ENCODE measurements around the gene TRIM54. TPM values are rescaled to one million over a fixed set of nuclear protein-coding genes. Genes with fewer than 3 reads are reported as not detected.

The TRIM54 gene
- total RNA-seq, 1 experiment from 2014 or later, result 0.51 TPM

GRCh38 chr2:27251766-27252165 lies 30.5 kb upstream of the TRIM54 start:
- Histone ChIP-seq H4K20me1 (ENCODE audit: low read length) (peaks cover 4% of the 10 kb centered on the region; the same call in 1 of the 2 replicates), H3K4me3 (ENCODE audit: low read length) (no peak overlapping the region), H3K9me2 (replicated peaks; ENCODE audit: low read length) (no peaks in the 10 kb centered on the region), H3K9ac (ENCODE audit: low read length) (no peak overlapping the region), H3K4me1 (ENCODE audit: insufficient read depth, low read length) (peaks cover 31% of the 10 kb centered on the region), H3K79me2 (ENCODE audit: low read length) (no peaks in the 10 kb centered on the region), H3K9me3 (ENCODE audit: low read length) (no peaks in the 10 kb centered on the region), H2AFZ (ENCODE audit: low read length) (no peak overlapping the region), H3K27me3 (ENCODE audit: low read length) (no peaks in the 10 kb centered on the region), H3K27ac (ENCODE audit: low read length) (no peak overlapping the region), H3K4me2 (ENCODE audit: low read length) (no peak overlapping the region), H3K36me3 (ENCODE audit: low read depth, low read length) (no peaks in the 10 kb centered on the region), H3F3A (ENCODE audit: low read length, unreplicated experiment) (peaks cover 4% of the 10 kb centered on the region)
- DNase-seq (no peak), ATAC-seq (no peak)
- ChIA-PET CTCF (no interaction called here), POLR2A (ENCODE audit: unreplicated experiment) (no interaction called here)
- intact Hi-C loops (cut with micrococcal nuclease), result no loop called here
- BruUV-seq (replicated peaks), result no TSS peak
- TF ChIP-seq, protein P1, sequence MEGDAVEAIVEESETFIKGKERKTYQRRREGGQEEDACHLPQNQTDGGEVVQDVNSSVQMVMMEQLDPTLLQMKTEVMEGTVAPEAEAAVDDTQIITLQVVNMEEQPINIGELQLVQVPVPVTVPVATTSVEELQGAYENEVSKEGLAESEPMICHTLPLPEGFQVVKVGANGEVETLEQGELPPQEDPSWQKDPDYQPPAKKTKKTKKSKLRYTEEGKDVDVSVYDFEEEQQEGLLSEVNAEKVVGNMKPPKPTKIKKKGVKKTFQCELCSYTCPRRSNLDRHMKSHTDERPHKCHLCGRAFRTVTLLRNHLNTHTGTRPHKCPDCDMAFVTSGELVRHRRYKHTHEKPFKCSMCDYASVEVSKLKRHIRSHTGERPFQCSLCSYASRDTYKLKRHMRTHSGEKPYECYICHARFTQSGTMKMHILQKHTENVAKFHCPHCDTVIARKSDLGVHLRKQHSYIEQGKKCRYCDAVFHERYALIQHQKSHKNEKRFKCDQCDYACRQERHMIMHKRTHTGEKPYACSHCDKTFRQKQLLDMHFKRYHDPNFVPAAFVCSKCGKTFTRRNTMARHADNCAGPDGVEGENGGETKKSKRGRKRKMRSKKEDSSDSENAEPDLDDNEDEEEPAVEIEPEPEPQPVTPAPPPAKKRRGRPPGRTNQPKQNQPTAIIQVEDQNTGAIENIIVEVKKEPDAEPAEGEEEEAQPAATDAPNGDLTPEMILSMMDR (conservative IDR thresholded peaks at IDR 0.05; ENCODE audit: low read depth, low read length), result no peak
- no peak for TF ChIP-seq EZH2 (IDR thresholded peaks at IDR 0.05; ENCODE audit: low read length, unreplicated experiment)
- no peak for TF ChIP-seq EZH2phosphoT487 (IDR thresholded peaks at IDR 0.05; ENCODE audit: borderline replicate concordance, low read length)

DNA sequence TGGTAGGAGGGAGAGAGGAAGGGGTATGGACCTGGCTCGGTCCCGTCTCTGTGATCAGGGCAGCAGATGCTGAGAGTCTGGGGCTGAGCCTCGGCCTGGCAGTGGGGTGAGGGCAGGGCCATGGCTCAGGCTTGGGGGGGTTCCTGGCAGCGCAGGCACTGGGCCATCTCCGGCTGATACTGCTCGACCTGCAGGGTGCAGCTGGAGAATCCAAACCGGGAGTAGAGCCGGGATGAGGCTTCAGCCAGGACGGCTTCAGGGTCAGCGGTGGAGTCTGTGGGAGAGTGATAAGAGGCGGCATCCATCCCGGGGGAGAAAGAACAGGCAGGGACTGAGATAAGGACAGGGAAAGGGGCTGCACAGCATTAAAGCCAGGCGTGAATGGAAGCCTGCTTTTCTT lies 27.0 kb upstream of the TRIM54 start:
- intact Hi-C loops (cut with micrococcal nuclease), result no loop called here
- peaks cover 4% of the 10 kb centered on the region for H3F3A ChIP-seq (ENCODE audit: low read length, unreplicated experiment)
- CTCF ChIA-PET, result interaction anchor here (0.7 to 0.9 kb wide), 3 partner anchors 20 to 48 kb away, joined by 3 to 4 read pairs (median 3); no protein-coding TSS in a partner anchor
- H3K4me1 ChIP-seq (ENCODE audit: insufficient read depth, low read length), result peaks cover 21% of the 10 kb centered on the region
- peaks cover under 1% of the 10 kb centered on the region; the same call in 1 of the 2 replicates for H3K27me3 ChIP-seq (ENCODE audit: low read length)
- no peak overlapping the region; the same call in 1 of the 2 replicates for H3K9ac ChIP-seq (ENCODE audit: low read length)
- no peak for ATAC-seq
- peak overlapping the region; percentile 57 for H3K27ac ChIP-seq (ENCODE audit: low read length)
- H3K4me2 ChIP-seq (ENCODE audit: low read length), result peak overlapping the region; percentile 45
- TF ChIP-seq EZH2 (IDR thresholded peaks at IDR 0.05; ENCODE audit: low read length, unreplicated experiment) (no peak), EZH2phosphoT487 (IDR thresholded peaks at IDR 0.05; ENCODE audit: borderline replicate concordance, low read length) (no peak)
- TF ChIP-seq, protein P1 (conservative IDR thresholded peaks at IDR 0.05; ENCODE audit: low read depth, low read length), result no peak
- no peaks in the 10 kb centered on the region for H3K79me2 ChIP-seq (ENCODE audit: low read length)
- no TSS peak for BruUV-seq (replicated peaks)
- no peaks in the 10 kb centered on the region for H3K9me3 ChIP-seq (ENCODE audit: low read length)
- H4K20me1 ChIP-seq (ENCODE audit: low read length), result peaks cover 4% of the 10 kb centered on the region; the same call in 1 of the 2 replicates
- POLR2A ChIA-PET (ENCODE audit: unreplicated experiment), result interaction anchor here (0.6 kb wide), 1 partner anchor 28 kb away, joined by 3 read pairs; no protein-coding TSS in a partner anchor
- no peaks in the 10 kb centered on the region for H3K36me3 ChIP-seq (ENCODE audit: low read depth, low read length)
- H3K9me2 ChIP-seq (replicated peaks; ENCODE audit: low read length), result no peaks in the 10 kb centered on the region
- DNase-seq, result no peak
- H2AFZ ChIP-seq (ENCODE audit: low read length), result no peak overlapping the region
- H3K4me3 ChIP-seq (ENCODE audit: low read length), result no peak overlapping the region

- BruUV-seq (replicated peaks), result no TSS peak
- no peak overlapping the region for H3K9ac ChIP-seq (ENCODE audit: low read length)
- H3K79me2 ChIP-seq (ENCODE audit: low read length), result no peaks in the 10 kb centered on the region
- H4K20me1 ChIP-seq (ENCODE audit: low read length), result peaks cover 4% of the 10 kb centered on the region; the same call in 1 of the 2 replicates
- peak overlapping the region; percentile 68 for H3K4me2 ChIP-seq (ENCODE audit: low read length)
- POLR2A ChIA-PET (ENCODE audit: unreplicated experiment), result interaction anchor here (0.6 kb wide), 1 partner anchor 28 kb away, joined by 3 read pairs; no protein-coding TSS in a partner anchor
- H3K9me2 ChIP-seq (replicated peaks; ENCODE audit: low read length), result no peaks in the 10 kb centered on the region
- intact Hi-C loops (cut with micrococcal nuclease), result no loop called here
- ATAC-seq (peak; percentile 80), DNase-seq (peak; percentile 83)
- no peak overlapping the region for H3K4me3 ChIP-seq (ENCODE audit: low read length)
- H3F3A ChIP-seq (ENCODE audit: low read length, unreplicated experiment), result peaks cover 4% of the 10 kb centered on the region
- CTCF ChIA-PET, result interaction anchor here (0.7 to 1.1 kb wide), 4 partner anchors 20 to 48 kb away, joined by 3 to 4 read pairs (median 4); no protein-coding TSS in a partner anchor
- H3K36me3 ChIP-seq (ENCODE audit: low read depth, low read length), result no peaks in the 10 kb centered on the region
- H3K27me3 ChIP-seq (ENCODE audit: low read length), result peaks cover 6% of the 10 kb centered on the region
- H3K27ac ChIP-seq (ENCODE audit: low read length), result peak overlapping the region; percentile 57
- peaks cover 21% of the 10 kb centered on the region for H3K4me1 ChIP-seq (ENCODE audit: insufficient read depth, low read length)
- no peak for TF ChIP-seq EZH2phosphoT487 (IDR thresholded peaks at IDR 0.05; ENCODE audit: borderline replicate concordance, low read length)
- no peak for TF ChIP-seq EZH2 (IDR thresholded peaks at IDR 0.05; ENCODE audit: low read length, unreplicated experiment)
- TF ChIP-seq, protein P1 (conservative IDR thresholded peaks at IDR 0.05; ENCODE audit: low read depth, low read length), result no peak
- H2AFZ ChIP-seq (ENCODE audit: low read length), result no peak overlapping the region
- H3K9me3 ChIP-seq (ENCODE audit: low read length), result no peaks in the 10 kb centered on the region
Observed at GRCh38 chr2:27255660-27256059, 26.6 kb upstream of the TRIM54 start.

Data from PC-3 (cell line).